GM21423 (cell line): ENCODE results near the gene LRTM1.

Experiments
- ATAC-seq: cut with Tn5 transposase; IDR thresholded peaks from one replicate; pipeline ENCODE4 v1.9.1; 2021; ENCODE audit warnings: mild to moderate bottlenecking, moderate library complexity; ENCODE audit not compliant: unreplicated experiment

Gene LRTM1

GRCh38 chr3:54897028-54897711 is 30.7 kb downstream of the LRTM1 start:
- ATAC-seq = no peak

- ATAC-seq = no peak
These were observed 32.2 kb downstream of the LRTM1 start for GRCh38 chr3:54895613-54896012.

GRCh38 chr3:54892168-54892567 is 35.7 kb downstream of the LRTM1 start:
- no peak for ATAC-seq

- no peak for ATAC-seq
These were observed 36.3 kb downstream of the LRTM1 start for GRCh38 chr3:54891540-54891897.

- ATAC-seq = no peak
These were observed 38.1 kb downstream of the LRTM1 start for GRCh38 chr3:54889731-54890130.

- no peak for ATAC-seq
These were observed 39.0 kb downstream of the LRTM1 start for GRCh38 chr3:54888873-54889272.

GRCh38 chr3:54888162-54888561 is 39.7 kb downstream of the LRTM1 start:
- ATAC-seq = no peak

GRCh38 chr3:54882129-54882833 is 45.6 kb downstream of the LRTM1 start:
- no peak for ATAC-seq

GRCh38 chr3:54878145-54878544 is 49.7 kb downstream of the LRTM1 start:
- ATAC-seq = no peak

GRCh38 chr3:54877730-54878129 is 50.1 kb downstream of the LRTM1 start:
- no peak for ATAC-seq

GRCh38 chr3:54876694-54877093 is 51.2 kb downstream of the LRTM1 start:
- ATAC-seq = no peak

GRCh38 chr3:54875596-54876268 is 52.1 kb downstream of the LRTM1 start:
- ATAC-seq = no peak

GRCh38 chr3:54874816-54875556 is 52.9 kb downstream of the LRTM1 start:
- ATAC-seq = no peak

- ATAC-seq = no peak
These were observed 54.5 kb downstream of the LRTM1 start for GRCh38 chr3:54873059-54874010.

- ATAC-seq = no peak
These were observed 56.0 kb downstream of the LRTM1 start for GRCh38 chr3:54871867-54872266.

- ATAC-seq = no peak
These were observed 57.4 kb downstream of the LRTM1 start for GRCh38 chr3:54870423-54870822.
